SHP77 treated with DMSO at 0.1 percent for 48 hours (cell line): Measurements from ENCODE around the gene MBNL2.

ENCODE experiments used
- DNase-seq: peaks from one replicate; lab custom pipeline; 2025; lab: John Stamatoyannopoulos, UW

The MBNL2 gene

GRCh38 chr13:97327506-97328221 is 105.5 kb downstream of the MBNL2 start:
- no peak for DNase-seq

- DNase-seq = no peak
Measured at GRCh38 chr13:97328222-97328790, 106.2 kb downstream of the MBNL2 start.

- no peak for DNase-seq
Measured at GRCh38 chr13:97329331-97329730, 107.2 kb downstream of the MBNL2 start.

GRCh38 chr13:97330448-97330847 is 108.3 kb downstream of the MBNL2 start:
- no peak for DNase-seq

- no peak for DNase-seq
Measured at GRCh38 chr13:97332742-97333141, 110.6 kb downstream of the MBNL2 start.

GRCh38 chr13:97333983-97334382 is 111.8 kb downstream of the MBNL2 start:
- DNase-seq = no peak

GRCh38 chr13:97334690-97335089 is 112.6 kb downstream of the MBNL2 start:
- DNase-seq = no peak

- DNase-seq = no peak
Measured at GRCh38 chr13:97335488-97336134, 113.5 kb downstream of the MBNL2 start.

- no peak for DNase-seq
Measured at GRCh38 chr13:97337985-97338499, 115.9 kb downstream of the MBNL2 start.

- no peak for DNase-seq
Measured at GRCh38 chr13:97338571-97338970, 116.4 kb downstream of the MBNL2 start.

GRCh38 chr13:97339019-97339987 is 117.2 kb downstream of the MBNL2 start:
- DNase-seq = no peak

- no peak for DNase-seq
Measured at GRCh38 chr13:97339988-97340749, 118.0 kb downstream of the MBNL2 start.

GRCh38 chr13:97341135-97341534 is 119.0 kb downstream of the MBNL2 start:
- no peak for DNase-seq

GRCh38 chr13:97342136-97342535 is 120.0 kb downstream of the MBNL2 start:
- no peak for DNase-seq

GRCh38 chr13:97342936-97343335 is 120.8 kb downstream of the MBNL2 start:
- no peak for DNase-seq

- peak; percentile 55 for DNase-seq
Measured at GRCh38 chr13:97344265-97345175, 122.4 kb downstream of the MBNL2 start.

- no peak for DNase-seq
Measured at GRCh38 chr13:97346097-97346496, 124.0 kb downstream of the MBNL2 start.

- DNase-seq = no peak
Measured at GRCh38 chr13:97346561-97347254, 124.6 kb downstream of the MBNL2 start.

- no peak for DNase-seq
Measured at GRCh38 chr13:97347255-97347932, 125.3 kb downstream of the MBNL2 start.
